Astrocyte (in vitro differentiated cells and primary cell): Measurements from ENCODE around the gene SPTBN1. TPM values are rescaled to one million over a fixed set of nuclear protein-coding genes. Genes with fewer than 3 reads are reported as not detected.

Experiments
- DNase-seq: peaks from one replicate; pipeline ENCODE4 v3.0.0-alpha.2; 2010; ENCODE audit warnings: low read depth
- FAIRE-seq: peaks from 2 replicates; lab custom pipeline; 2011; peaks lifted over from hg19 to GRCh38; lab: Jason Lieb, UNC
- H2AFZ ChIP-seq: 2 replicates; pipeline ENCODE4 v1.6.0; 2012; ENCODE audit warnings: low read depth, low read length, inconsistent platforms
- H3K27ac ChIP-seq: 2 replicates; pipeline ENCODE4 v1.5.1; 2011; ENCODE audit warnings: low read depth, low read length, inconsistent platforms
- H3K27me3 ChIP-seq: 2 replicates; pipeline ENCODE4 v1.6.0; 2011; ENCODE audit warnings: low read length, inconsistent platforms; ENCODE audit not compliant: insufficient read depth
- H3K36me3 ChIP-seq: 2 replicates; pipeline ENCODE4 v1.5.1; 2011; ENCODE audit warnings: low read length, inconsistent platforms; ENCODE audit not compliant: insufficient read depth
- H3K4me1 ChIP-seq: 2 replicates; pipeline ENCODE4 v1.5.1; 2011; ENCODE audit warnings: low read length, inconsistent platforms; ENCODE audit not compliant: insufficient read depth
- H3K4me2 ChIP-seq: 2 replicates; pipeline ENCODE4 v1.6.0; 2012; ENCODE audit warnings: low read length, inconsistent platforms
- H3K4me3 ChIP-seq: 2 replicates; pipeline ENCODE4 v1.5.1; 2011; ENCODE audit warnings: low read depth, mild to moderate bottlenecking, low read length, inconsistent platforms; ENCODE audit not compliant: insufficient read depth
- H3K79me2 ChIP-seq: 2 replicates; pipeline ENCODE4 v1.6.0; 2012; ENCODE audit warnings: mild to moderate bottlenecking, low read length, inconsistent platforms; ENCODE audit not compliant: insufficient read depth
- H3K9ac ChIP-seq: 2 replicates; pipeline ENCODE4 v1.6.0; 2012; ENCODE audit warnings: mild to moderate bottlenecking, low read length, inconsistent platforms
- H3K9me3 ChIP-seq: 2 replicates; pipeline ENCODE4 v1.5.1; 2012; ENCODE audit warnings: low read depth, mild to moderate bottlenecking, low read length, inconsistent platforms; ENCODE audit not compliant: insufficient read depth
- H4K20me1 ChIP-seq: 2 replicates; pipeline ENCODE4 v1.6.0; 2012; ENCODE audit warnings: low read length, inconsistent platforms; ENCODE audit not compliant: insufficient read depth
- H3K27ac Mint-ChIP-seq: one replicate; pipeline ENCODE4 v1.8.0; 2021; ENCODE audit warnings: mild to moderate bottlenecking, mixed read lengths; ENCODE audit not compliant: unreplicated experiment
- H3K27me3 Mint-ChIP-seq: one replicate; pipeline ENCODE4 v1.8.0; 2021; ENCODE audit warnings: low read depth, mixed read lengths; ENCODE audit not compliant: unreplicated experiment
- H3K36me3 Mint-ChIP-seq: one replicate; pipeline ENCODE4 v1.8.0; 2021; ENCODE audit warnings: low read depth, mixed read lengths; ENCODE audit not compliant: unreplicated experiment
- H3K4me1 Mint-ChIP-seq: one replicate; pipeline ENCODE4 v1.8.0; 2021; ENCODE audit warnings: low read depth, mixed read lengths; ENCODE audit not compliant: unreplicated experiment
- H3K4me3 Mint-ChIP-seq: one replicate; pipeline ENCODE4 v1.8.0; 2021; ENCODE audit warnings: mild to moderate bottlenecking, moderate library complexity, mixed read lengths; ENCODE audit not compliant: unreplicated experiment
- H3K9me3 Mint-ChIP-seq: one replicate; pipeline ENCODE4 v1.8.0; 2021; ENCODE audit warnings: mild to moderate bottlenecking, mixed read lengths; ENCODE audit not compliant: unreplicated experiment
- CTCF ChIP-seq: IDR thresholded peaks from 2 replicates; pipeline ENCODE4 v1.5.1; 2011; ENCODE audit warnings: low read depth, mild to moderate bottlenecking, inconsistent platforms, low read length, moderate library complexity; ENCODE audit not compliant: insufficient read depth
- EZH2 ChIP-seq: IDR thresholded peaks from 2 replicates; pipeline ENCODE4 v1.6.1; 2012; ENCODE audit warnings: mild to moderate bottlenecking, low read length, inconsistent platforms; ENCODE audit not compliant: insufficient read depth
- total RNA-seq: library from RNA; stranded (reverse); gene quantifications from 2 replicates; pipeline ENCODE4 v1.2.1, GENCODE V29; 2021

Gene SPTBN1
- total RNA-seq, 1 donor from 2014 or later, result 311 TPM

GRCh38 chr2:54603796-54604195 lies 147.7 kb downstream of the SPTBN1 start:
- H3K36me3 ChIP-seq, result peaks cover 11% of the 10 kb centered on the region
- H3K9me3 ChIP-seq, result no peaks in the 10 kb centered on the region
- H3K4me3 ChIP-seq, result no peak overlapping the region
- H3K27me3 Mint-ChIP-seq, result no peaks in the 10 kb centered on the region
- no peak for TF ChIP-seq EZH2
- TF ChIP-seq CTCF, result no peak
- peaks cover 50% of the 10 kb centered on the region for H3K4me1 Mint-ChIP-seq
- FAIRE-seq (no peak), DNase-seq (no peak)
- no peak overlapping the region for H3K27ac ChIP-seq
- no peaks in the 10 kb centered on the region for H3K27me3 ChIP-seq
- no peak overlapping the region for H3K4me3 Mint-ChIP-seq
- no peak overlapping the region for H3K27ac Mint-ChIP-seq
- H4K20me1 ChIP-seq, result peaks cover 87% of the 10 kb centered on the region
- H3K4me2 ChIP-seq, result no peak overlapping the region
- H3K4me1 ChIP-seq, result peaks cover 70% of the 10 kb centered on the region
- H3K79me2 ChIP-seq, result peaks cover 100% of the 10 kb centered on the region
- H3K9me3 Mint-ChIP-seq, result no peaks in the 10 kb centered on the region
- no peak overlapping the region for H3K9ac ChIP-seq
- H3K36me3 Mint-ChIP-seq, result peaks cover 22% of the 10 kb centered on the region
- no peak overlapping the region for H2AFZ ChIP-seq

GRCh38 chr2:54604871-54605270 lies 148.7 kb downstream of the SPTBN1 start:
- Mint-ChIP-seq H3K27me3 (no peaks in the 10 kb centered on the region), H3K9me3 (no peaks in the 10 kb centered on the region), H3K4me3 (no peak overlapping the region), H3K4me1 (peaks cover 50% of the 10 kb centered on the region), H3K36me3 (peaks cover 15% of the 10 kb centered on the region), H3K27ac (no peak overlapping the region)
- no peak for TF ChIP-seq EZH2
- Histone ChIP-seq H3K27ac (peak overlapping the region; percentile 54), H3K9ac (peak overlapping the region; percentile 39), H3K27me3 (no peaks in the 10 kb centered on the region), H3K9me3 (no peaks in the 10 kb centered on the region), H3K4me2 (peak overlapping the region; percentile 52), H2AFZ (no peak overlapping the region), H3K36me3 (peaks cover 8% of the 10 kb centered on the region), H3K4me1 (peaks cover 59% of the 10 kb centered on the region), H3K79me2 (peaks cover 100% of the 10 kb centered on the region), H4K20me1 (peaks cover 84% of the 10 kb centered on the region), H3K4me3 (no peak overlapping the region)
- DNase-seq (no peak), FAIRE-seq (no peak)

- peak overlapping the region; percentile 39 for H3K9ac ChIP-seq
- H3K4me1 ChIP-seq, result peaks cover 55% of the 10 kb centered on the region
- H2AFZ ChIP-seq, result no peak overlapping the region
- peak overlapping the region; percentile 9 for H3K27ac Mint-ChIP-seq
- no peaks in the 10 kb centered on the region for H3K27me3 ChIP-seq
- H3K27me3 Mint-ChIP-seq, result no peaks in the 10 kb centered on the region
- no peaks in the 10 kb centered on the region for H3K9me3 ChIP-seq
- peaks cover 4% of the 10 kb centered on the region for H3K36me3 ChIP-seq
- peaks cover 84% of the 10 kb centered on the region for H4K20me1 ChIP-seq
- H3K36me3 Mint-ChIP-seq, result peaks cover 15% of the 10 kb centered on the region
- no peak for TF ChIP-seq CTCF
- TF ChIP-seq EZH2, result no peak
- H3K4me2 ChIP-seq, result peak overlapping the region; percentile 52
- H3K4me1 Mint-ChIP-seq, result peaks cover 52% of the 10 kb centered on the region
- no peak overlapping the region for H3K4me3 ChIP-seq
- H3K4me3 Mint-ChIP-seq, result no peak overlapping the region
- H3K9me3 Mint-ChIP-seq, result no peaks in the 10 kb centered on the region
- H3K79me2 ChIP-seq, result peaks cover 100% of the 10 kb centered on the region
- DNase-seq (peak; percentile 74), FAIRE-seq (no peak)
- H3K27ac ChIP-seq, result peak overlapping the region; percentile 54
These were observed 149.7 kb downstream of the SPTBN1 start for GRCh38 chr2:54605836-54606235.
